H9 (cell line): ENCODE data around the gene DCPS. TPM values are rescaled to one million over a fixed set of nuclear protein-coding genes. Genes with fewer than 3 reads are reported as not detected.
A peak's percentile ranks its signal among the peaks of the same experiment; 100 is the strongest.

Experiments used
- DNase-seq: peaks from one replicate; pipeline ENCODE4 v3.0.0-alpha.2; 2017
- H2AFZ ChIP-seq: one replicate; pipeline ENCODE4 v1.6.1; 2013; ENCODE audit warnings: mild to moderate bottlenecking, low read length, control low read depth, moderate library complexity
- H2AK5ac ChIP-seq: 2 replicates; pipeline ENCODE4 v1.6.1; 2013; ENCODE audit warnings: low read length, control low read depth, mixed read lengths; ENCODE audit not compliant: insufficient read length
- H2BK120ac ChIP-seq: one replicate; pipeline ENCODE4 v1.6.1; 2013; ENCODE audit warnings: low read depth, mild to moderate bottlenecking, low read length, control low read depth, inconsistent platforms; ENCODE audit not compliant: poor library complexity, severe bottlenecking
- H2BK12ac ChIP-seq: 2 replicates; pipeline ENCODE4 v1.6.1; 2013; ENCODE audit warnings: low read length, control low read depth, mixed read lengths, low read depth; ENCODE audit not compliant: insufficient read length
- H2BK15ac ChIP-seq: 2 replicates; pipeline ENCODE4 v1.6.1; 2013; ENCODE audit warnings: low read depth, low read length, control low read depth
- H2BK20ac ChIP-seq: one replicate; pipeline ENCODE4 v1.6.1; 2013; ENCODE audit warnings: low read depth, mild to moderate bottlenecking, low read length, control low read depth, inconsistent platforms; ENCODE audit not compliant: poor library complexity, severe bottlenecking
- H2BK5ac ChIP-seq: 2 replicates; pipeline ENCODE4 v1.6.1; 2013; ENCODE audit warnings: low read length, control low read depth, mixed read lengths; ENCODE audit not compliant: insufficient read length
- H3K14ac ChIP-seq: 2 replicates; pipeline ENCODE4 v1.6.1; 2013; ENCODE audit warnings: low read length, control low read depth; ENCODE audit not compliant: insufficient read depth
- H3K18ac ChIP-seq: 2 replicates; pipeline ENCODE4 v1.6.1; 2013; ENCODE audit warnings: low read depth, mild to moderate bottlenecking, mixed read lengths, low read length, control low read depth; ENCODE audit not compliant: insufficient read length
- H3K23ac ChIP-seq: 2 replicates; pipeline ENCODE4 v1.6.1; 2013; ENCODE audit warnings: low read length, control low read depth, mixed read lengths, low read depth; ENCODE audit not compliant: insufficient read length
- H3K23me2 ChIP-seq: 2 replicates; pipeline ENCODE4 v1.6.1; 2013; ENCODE audit warnings: low read depth, mild to moderate bottlenecking, mixed read lengths, low read length, control low read depth; ENCODE audit not compliant: insufficient read length, poor library complexity, severe bottlenecking
- H3K27ac ChIP-seq: 2 replicates; pipeline ENCODE4 v1.5.1; 2013; ENCODE audit warnings: low read length, control low read depth, mixed read lengths, low read depth; ENCODE audit not compliant: insufficient read length
- H3K27me3 ChIP-seq: 2 replicates; pipeline ENCODE4 v1.6.1; 2013; ENCODE audit warnings: low read length, control low read depth, inconsistent platforms; ENCODE audit not compliant: insufficient read depth
- H3K4ac ChIP-seq: 2 replicates; pipeline ENCODE4 v1.6.1; 2013; ENCODE audit warnings: low read depth, mild to moderate bottlenecking, control low read depth, inconsistent platforms, low read length, moderate library complexity
- H3K4me1 ChIP-seq: 2 replicates; pipeline ENCODE4 v1.6.1; 2013; ENCODE audit warnings: low read length, control low read depth, inconsistent platforms; ENCODE audit not compliant: insufficient read depth
- H3K4me2 ChIP-seq: 2 replicates; pipeline ENCODE4 v1.6.1; 2013; ENCODE audit warnings: low read length, control low read depth, mixed read lengths; ENCODE audit not compliant: insufficient read length, insufficient read depth
- H3K56ac ChIP-seq: 2 replicates; pipeline ENCODE4 v1.6.1; 2013; ENCODE audit warnings: low read depth, mild to moderate bottlenecking, mixed read lengths, low read length, control low read depth; ENCODE audit not compliant: insufficient read length
- H3K79me1 ChIP-seq: 2 replicates; pipeline ENCODE4 v1.6.1; 2013; ENCODE audit warnings: low read depth, mild to moderate bottlenecking, moderate library complexity, low read length, control low read depth, inconsistent platforms; ENCODE audit not compliant: insufficient read depth, poor library complexity, severe bottlenecking
- H3K79me2 ChIP-seq: 2 replicates; pipeline ENCODE4 v1.6.1; 2013; ENCODE audit warnings: low read length, control low read depth, inconsistent platforms; ENCODE audit not compliant: insufficient read depth
- H3K9ac ChIP-seq: 2 replicates; pipeline ENCODE4 v1.6.1; 2013; ENCODE audit warnings: low read length, control low read depth, mixed read lengths; ENCODE audit not compliant: insufficient read length; ENCODE audit errors: extremely low read depth
- H3K9me3 ChIP-seq: one replicate; pipeline ENCODE4 v1.6.1; 2013; ENCODE audit warnings: low read depth, low read length, inconsistent platforms; ENCODE audit not compliant: control insufficient read depth
- H3T11ph ChIP-seq: one replicate; pipeline ENCODE4 v1.6.1; 2013; ENCODE audit warnings: mild to moderate bottlenecking, low read length, control low read depth, inconsistent platforms
- H4K20me1 ChIP-seq: one replicate; pipeline ENCODE4 v1.6.1; 2013; ENCODE audit not compliant: control insufficient read depth, insufficient read length, insufficient read depth
- H4K5ac ChIP-seq: 2 replicates; pipeline ENCODE4 v1.6.1; 2013; ENCODE audit warnings: low read depth, mild to moderate bottlenecking, mixed read lengths, low read length, control low read depth; ENCODE audit not compliant: insufficient read length
- H4K8ac ChIP-seq: replicated peaks from 2 replicates; pipeline ENCODE4 v1.6.1; 2013; ENCODE audit warnings: low read length, control low read depth, mixed read lengths, low read depth; ENCODE audit not compliant: insufficient read length
- H4K91ac ChIP-seq: 2 replicates; pipeline ENCODE4 v1.6.1; 2013; ENCODE audit warnings: low read depth, mild to moderate bottlenecking, moderate library complexity, mixed read lengths, low read length, control low read depth; ENCODE audit not compliant: insufficient read length
- H3K27ac Mint-ChIP-seq, 3 experiments: 2 replicates in 2 of 3; 3 replicates in 1 of 3; pipeline ENCODE4 v1.8.0; 2020 to 2021; ENCODE audit warnings: mixed read lengths in 3 of 3, mild to moderate bottlenecking in 1 of 3, moderate library complexity in 1 of 3
- H3K27me3 Mint-ChIP-seq: 2 replicates; pipeline ENCODE4 v1.8.0; 2021; ENCODE audit warnings: low read depth, mild to moderate bottlenecking, moderate library complexity, mixed read lengths
- H3K36me3 Mint-ChIP-seq, 3 experiments: 2 replicates in 2 of 3; 3 replicates in 1 of 3; pipeline ENCODE4 v1.8.0; 2020 to 2021; ENCODE audit warnings: low read depth in 3 of 3, mixed read lengths in 3 of 3; ENCODE audit not compliant: insufficient read depth in 1 of 3
- H3K4me1 Mint-ChIP-seq, 2 experiments: 2 replicates each; pipeline ENCODE4 v1.8.0; 2020; ENCODE audit warnings: mixed read lengths in 2 of 2
- H3K4me3 Mint-ChIP-seq, 2 experiments: 2 replicates in 1 of 2; 3 replicates in 1 of 2; pipeline ENCODE4 v1.8.0; 2020 to 2021; ENCODE audit warnings: mild to moderate bottlenecking in 2 of 2, mixed read lengths in 2 of 2, moderate library complexity in 1 of 2
- H3K9me3 Mint-ChIP-seq, 2 experiments: 2 replicates in 1 of 2; 3 replicates in 1 of 2; pipeline ENCODE4 v1.8.0; 2020; ENCODE audit warnings: mild to moderate bottlenecking in 2 of 2, mixed read lengths in 2 of 2, moderate library complexity in 1 of 2
- WGBS: extraction: QIAGEN DNeasy Blood & Tissue Kit; methylation state at CpG from one replicate; pipeline ENCODE4 v1.1.7; 2013; ENCODE audit warnings: missing lambda C conversion rate, low lambda C conversion rate, mixed read lengths; ENCODE audit not compliant: insufficient read length; ENCODE audit errors: extremely low coverage; 5-methylcytosine and 5-hydroxymethylcytosine counted together
- total RNA-seq: library from RNA; stranded (reverse); gene quantifications from 2 replicates; pipeline ENCODE4 v1.2.1, GENCODE V29; 2021
- TF ChIP-seq, protein P1 (sequence below): fragments of 200-600 bp; sonication (generic); conservative IDR thresholded peaks from 3 replicates; pipeline ENCODE4 v1.8.0; 2021; ENCODE audit warnings: antibody characterized with exemption, mild to moderate bottlenecking

The DCPS gene
- total RNA-seq, 1 experiment from 2014 or later = 27.7 TPM

DNA sequence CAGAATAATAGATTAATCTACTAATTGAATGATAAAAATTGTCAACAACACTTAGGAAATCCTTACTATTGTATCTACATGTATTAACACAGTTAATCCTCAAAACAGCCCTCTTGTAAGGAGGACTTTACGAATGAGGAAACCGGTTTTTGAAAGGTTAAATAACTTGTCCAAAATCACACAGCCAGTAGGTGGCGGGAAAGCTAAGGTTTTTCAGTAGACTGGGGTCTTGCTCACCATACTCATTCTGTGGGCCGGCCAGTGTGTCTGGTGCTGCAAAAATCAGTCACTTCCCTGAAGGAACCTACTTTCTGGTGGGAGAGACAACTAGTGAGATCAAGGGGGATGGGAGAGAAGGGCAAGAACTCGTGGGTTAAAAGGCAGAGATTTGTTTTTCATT lies 3.8 kb downstream of the DCPS start:
- H3K27ac Mint-ChIP-seq = peak overlapping the region in 1 of 3 experiments; percentile 88; a peak in 1 of 7 replicates
- no peak overlapping the region for H3K4me2 ChIP-seq

More for the DNA sequence above, 3.8 kb downstream of the DCPS start:
- peaks cover 10 to 18% of the 10 kb centered on the region in 2 experiments for H3K4me1 Mint-ChIP-seq
- no peak overlapping the region for H3K18ac ChIP-seq
- no peak overlapping the region for H4K91ac ChIP-seq
- no peak overlapping the region for H3K23ac ChIP-seq
- no peaks in the 10 kb centered on the region for H3K79me1 ChIP-seq
- no peak overlapping the region for H3K4ac ChIP-seq
- H4K5ac ChIP-seq = no peak overlapping the region
- H3K27ac ChIP-seq = no peak overlapping the region
- TF ChIP-seq, protein P1, sequence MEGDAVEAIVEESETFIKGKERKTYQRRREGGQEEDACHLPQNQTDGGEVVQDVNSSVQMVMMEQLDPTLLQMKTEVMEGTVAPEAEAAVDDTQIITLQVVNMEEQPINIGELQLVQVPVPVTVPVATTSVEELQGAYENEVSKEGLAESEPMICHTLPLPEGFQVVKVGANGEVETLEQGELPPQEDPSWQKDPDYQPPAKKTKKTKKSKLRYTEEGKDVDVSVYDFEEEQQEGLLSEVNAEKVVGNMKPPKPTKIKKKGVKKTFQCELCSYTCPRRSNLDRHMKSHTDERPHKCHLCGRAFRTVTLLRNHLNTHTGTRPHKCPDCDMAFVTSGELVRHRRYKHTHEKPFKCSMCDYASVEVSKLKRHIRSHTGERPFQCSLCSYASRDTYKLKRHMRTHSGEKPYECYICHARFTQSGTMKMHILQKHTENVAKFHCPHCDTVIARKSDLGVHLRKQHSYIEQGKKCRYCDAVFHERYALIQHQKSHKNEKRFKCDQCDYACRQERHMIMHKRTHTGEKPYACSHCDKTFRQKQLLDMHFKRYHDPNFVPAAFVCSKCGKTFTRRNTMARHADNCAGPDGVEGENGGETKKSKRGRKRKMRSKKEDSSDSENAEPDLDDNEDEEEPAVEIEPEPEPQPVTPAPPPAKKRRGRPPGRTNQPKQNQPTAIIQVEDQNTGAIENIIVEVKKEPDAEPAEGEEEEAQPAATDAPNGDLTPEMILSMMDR = peak; percentile 67
- peaks cover 3% of the 10 kb centered on the region; the same call in 1 of the 2 replicates for H3K4me1 ChIP-seq
- H3K9me3 ChIP-seq = no peaks in the 10 kb centered on the region
- no peak overlapping the region for H2BK15ac ChIP-seq
- no peak overlapping the region for H3K9ac ChIP-seq
- H3K23me2 ChIP-seq = peaks cover 7% of the 10 kb centered on the region
- H3K9me3 Mint-ChIP-seq = no peaks in the 10 kb centered on the region
- H2AFZ ChIP-seq = no peak overlapping the region
- H3K79me2 ChIP-seq = no peaks in the 10 kb centered on the region
- H2BK12ac ChIP-seq = no peak overlapping the region
- H3K36me3 Mint-ChIP-seq = peaks cover 14 to 39% (median 36%) of the 10 kb centered on the region in 3 experiments; a peak in 6 of 7 replicates
- no peak overlapping the region for H3K14ac ChIP-seq
- no peak overlapping the region for H3T11ph ChIP-seq
- peak; percentile 52 for DNase-seq
- H3K56ac ChIP-seq = no peak overlapping the region
- no CpG with 5 or more reads among the region's 5 CpGs for WGBS
- no peak overlapping the region for H4K8ac ChIP-seq
- no peak overlapping the region for H2AK5ac ChIP-seq
- no peaks in the 10 kb centered on the region for H3K27me3 ChIP-seq
- no peaks in the 10 kb centered on the region for H4K20me1 ChIP-seq
- no peak overlapping the region for H2BK120ac ChIP-seq
- no peak overlapping the region for H2BK5ac ChIP-seq
- H3K4me3 Mint-ChIP-seq = no peak overlapping the region
- no peak overlapping the region for H2BK20ac ChIP-seq
- no peaks in the 10 kb centered on the region for H3K27me3 Mint-ChIP-seq
